HG03066 (cell line): Measurements from ENCODE around the gene OR1J2.

Experiments used
- ATAC-seq: cut with Tn5 transposase; IDR thresholded peaks from one replicate; pipeline ENCODE4 v1.9.1; 2021; ENCODE audit warnings: low read depth; ENCODE audit not compliant: unreplicated experiment

Gene OR1J2

DNA sequence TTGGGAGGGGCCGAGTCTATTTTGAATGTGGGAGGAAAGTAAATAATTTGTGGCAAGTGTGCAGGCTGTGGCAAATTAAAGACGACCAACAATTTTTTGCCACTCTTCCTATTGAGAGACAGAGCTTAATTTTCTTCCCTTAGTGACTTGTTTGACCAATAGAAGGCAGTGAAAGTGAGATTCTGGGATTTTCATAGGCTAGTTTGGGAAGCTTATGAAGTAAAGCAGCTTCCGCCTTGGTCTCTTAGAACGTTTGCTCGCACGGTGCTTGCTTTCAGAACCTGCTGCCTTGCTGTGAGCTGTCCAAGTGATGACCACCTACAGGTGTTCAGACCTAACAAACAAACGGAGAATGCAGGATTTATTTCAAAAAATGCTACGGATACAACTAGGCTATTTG is 35.6 kb downstream of the OR1J2 start:
- ATAC-seq, result no peak

DNA sequence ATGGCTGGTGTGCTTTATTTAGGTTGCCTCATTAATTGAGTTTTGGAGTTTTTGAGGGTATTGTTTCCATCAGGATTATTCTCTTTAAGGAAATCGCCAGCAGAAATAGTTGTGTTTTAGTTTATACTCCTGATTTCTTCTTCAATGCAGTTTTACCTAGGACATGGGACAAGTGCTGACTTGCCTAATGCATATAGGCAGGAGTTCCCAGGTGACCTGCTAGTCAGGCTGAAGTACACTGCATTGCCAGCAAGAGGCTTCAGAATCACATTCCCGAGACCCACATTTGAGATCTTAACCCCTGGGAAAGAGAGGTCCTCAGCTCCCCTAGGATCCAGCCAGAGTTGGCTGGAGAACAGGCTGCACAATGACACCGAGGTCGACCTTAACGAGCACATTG is 40.8 kb downstream of the OR1J2 start:
- ATAC-seq, result no peak

GRCh38 chr9:122552812-122553211 is 42.2 kb downstream of the OR1J2 start, which contains the start of gene OR1N2:
Gene OR1N2 (plus strand): TSS chr9:122553112. CDS start chr9:122553212, 100 bp downstream.
- ATAC-seq, result no peak
